ENCODE data around the gene TAS1R1. TPM values are rescaled to one million over a fixed set of nuclear protein-coding genes. Genes with fewer than 3 reads are reported as not detected.

Gene TAS1R1
- 9.5 TPM for polyA plus RNA-seq (ENCODE audit: insufficient read length)

DNA sequence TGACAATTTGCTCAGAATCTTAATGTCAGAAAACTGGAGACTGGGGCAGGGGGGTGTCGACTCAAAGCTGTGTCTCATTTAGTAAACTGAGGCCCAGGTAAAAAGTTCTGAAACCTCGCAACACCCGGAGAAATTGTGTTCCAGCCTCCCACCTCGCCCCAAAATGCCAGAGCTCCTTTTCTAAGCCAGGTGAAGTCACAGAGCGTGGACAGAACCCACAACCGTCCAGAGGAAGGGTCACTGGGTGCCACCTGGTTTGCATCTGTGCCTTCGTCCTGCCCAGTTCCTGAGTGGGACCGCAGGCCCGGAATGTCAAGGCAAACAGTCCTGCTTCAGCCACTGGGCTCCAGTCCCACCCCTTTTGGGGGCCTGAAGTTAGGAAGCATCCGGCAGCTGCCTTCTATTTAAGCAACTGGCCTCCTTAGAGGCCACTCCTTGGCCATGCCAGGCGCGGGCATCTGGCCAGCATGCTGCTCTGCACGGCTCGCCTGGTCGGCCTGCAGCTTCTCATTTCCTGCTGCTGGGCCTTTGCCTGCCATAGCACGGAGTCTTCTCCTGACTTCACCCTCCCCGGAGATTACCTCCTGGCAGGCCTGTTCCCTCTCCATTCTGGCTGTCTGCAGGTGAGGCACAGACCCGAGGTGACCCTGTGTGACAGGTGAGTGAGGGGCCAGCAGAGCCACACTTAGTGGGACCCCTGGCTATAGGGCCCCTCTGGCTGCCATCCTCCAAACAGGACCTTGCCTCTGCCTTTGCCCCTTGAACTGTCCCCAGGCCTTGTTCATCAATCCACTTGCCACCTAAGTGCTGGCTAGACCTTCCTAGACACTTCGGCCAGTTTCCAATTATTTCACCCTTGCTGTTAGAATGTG, at the start of gene TAS1R1:
TAS1R1 (plus strand) TSS at position 401 of the 872 bp plus-strand sequence; CDS start at position 468, 67 bp downstream.
- DNase-seq: peak; percentile 51

DNA sequence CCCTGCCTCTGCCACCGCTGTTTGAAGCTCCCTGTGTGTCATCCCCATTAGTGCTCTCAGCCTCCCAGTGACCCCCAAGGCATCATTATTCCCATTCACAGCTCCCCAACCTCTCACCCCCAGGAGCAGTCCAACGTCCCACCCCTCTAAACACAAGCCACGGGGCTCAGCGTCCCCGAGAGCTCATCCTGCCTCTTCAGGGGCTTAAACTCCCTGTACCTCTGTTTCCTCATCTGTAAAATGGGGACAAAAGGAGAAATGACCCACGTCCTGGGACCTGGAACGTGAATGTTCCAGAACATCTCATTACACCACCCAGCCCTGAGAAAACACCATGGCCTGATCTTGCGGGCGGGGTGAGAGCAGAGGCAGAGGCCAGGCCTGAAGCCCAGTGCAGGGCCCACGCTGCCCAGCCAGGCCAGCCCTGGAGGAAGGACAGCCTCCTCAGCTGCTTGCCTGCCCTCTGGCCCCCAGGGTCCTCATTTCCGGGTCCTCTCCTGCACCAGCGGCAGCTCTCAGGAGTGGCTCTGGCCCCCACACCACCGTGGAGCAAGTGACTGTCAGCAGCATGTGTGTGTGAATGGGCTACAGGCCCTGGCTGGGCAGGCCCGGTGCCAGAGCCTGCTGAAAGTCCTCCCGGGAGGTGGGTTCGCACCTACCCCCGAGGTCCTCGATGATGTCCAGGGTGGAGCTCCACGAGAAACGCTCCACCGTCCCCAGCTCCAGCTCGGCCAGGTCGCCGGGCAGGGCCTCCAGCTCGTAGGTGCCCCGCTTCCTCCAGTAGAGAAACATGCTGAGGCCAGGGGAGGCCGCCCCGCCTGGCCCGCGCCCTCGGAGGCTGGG, 49.5 kb upstream of the TAS1R1 start:
- no peak for DNase-seq

DNA sequence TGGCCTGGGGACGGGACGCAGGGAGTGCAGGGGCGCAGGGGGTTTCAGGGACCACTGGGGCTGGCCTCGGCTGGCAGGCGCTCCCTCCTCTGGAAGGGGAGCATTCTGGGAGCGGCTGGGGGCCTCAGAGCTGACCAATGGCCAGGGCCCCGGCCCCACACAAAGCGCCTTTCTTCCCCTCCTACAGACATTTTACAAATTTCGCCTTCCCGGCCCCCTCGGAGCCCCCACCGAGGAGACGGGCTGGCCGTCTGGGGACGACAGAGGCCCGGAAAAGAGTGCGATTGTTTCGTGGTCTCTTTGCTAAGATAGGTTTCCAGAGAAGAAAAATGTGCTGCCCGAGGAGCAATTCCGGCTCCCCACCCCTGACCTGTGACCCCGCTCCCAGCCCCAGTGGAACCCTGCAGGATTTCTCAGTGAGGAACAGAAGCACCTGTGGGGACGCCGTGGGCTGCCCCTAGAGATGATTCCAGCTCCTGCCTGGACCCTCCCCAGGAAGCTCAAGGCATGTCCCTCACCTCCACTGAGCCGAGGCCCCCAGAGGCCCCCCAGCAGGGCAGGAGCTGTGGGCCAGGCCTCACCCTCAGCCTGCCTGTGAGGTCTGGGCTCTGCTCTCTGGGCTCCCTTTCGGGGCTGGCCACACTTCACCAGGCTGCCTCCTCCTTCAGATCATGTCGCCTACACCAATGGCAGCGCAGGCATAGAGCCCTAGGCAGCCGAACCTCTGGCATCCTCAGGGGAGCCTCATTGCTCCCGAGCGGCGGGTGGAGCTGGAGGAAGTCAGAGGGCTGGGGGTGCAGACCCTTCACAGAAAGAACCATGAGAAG, 48.7 kb upstream of the TAS1R1 start:
- no peak for DNase-seq

DNA sequence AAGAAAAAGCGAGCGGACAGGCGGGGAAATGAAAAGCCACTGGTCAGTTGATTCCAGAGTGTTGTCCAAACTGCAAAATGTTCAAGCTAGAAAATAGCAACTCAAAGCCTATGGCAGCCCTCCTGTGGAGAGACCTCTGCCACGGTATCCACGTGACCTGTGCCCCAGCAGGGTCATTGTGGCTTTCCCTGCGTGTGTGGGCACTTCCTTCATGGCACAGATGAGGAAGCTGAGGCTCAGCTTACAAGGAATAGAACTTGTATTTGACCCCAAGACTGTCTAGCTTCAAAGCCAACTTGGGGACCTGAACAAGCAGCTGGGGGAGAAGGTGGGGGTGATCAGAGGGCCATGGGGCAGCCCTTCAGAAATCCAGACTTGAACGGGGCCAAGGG, 48.1 kb upstream of the TAS1R1 start:
- DNase-seq: no peak

DNA sequence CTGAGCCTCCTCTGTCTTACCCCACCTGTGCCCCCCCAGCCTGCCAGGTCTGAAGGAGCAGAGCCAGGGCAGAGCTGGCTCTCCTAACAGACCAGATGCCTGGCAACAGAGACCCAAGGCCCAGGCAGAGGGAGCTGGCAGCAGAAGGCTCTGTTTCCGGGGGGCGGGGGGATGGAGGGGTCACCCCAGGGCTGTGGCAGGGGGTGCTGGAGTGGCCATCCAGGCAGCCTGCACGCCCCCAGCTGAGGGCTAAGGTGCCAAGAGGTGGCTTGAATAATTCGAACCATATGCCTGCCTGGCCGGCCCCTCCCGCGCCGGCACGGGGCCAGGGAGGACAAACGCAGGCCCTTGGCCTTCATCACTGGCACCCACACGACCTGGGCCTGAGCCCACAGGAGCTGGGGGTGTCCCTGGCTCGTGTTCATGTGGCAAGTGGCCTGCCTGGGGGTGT, 47.6 kb upstream of the TAS1R1 start:
- no peak for DNase-seq

DNA sequence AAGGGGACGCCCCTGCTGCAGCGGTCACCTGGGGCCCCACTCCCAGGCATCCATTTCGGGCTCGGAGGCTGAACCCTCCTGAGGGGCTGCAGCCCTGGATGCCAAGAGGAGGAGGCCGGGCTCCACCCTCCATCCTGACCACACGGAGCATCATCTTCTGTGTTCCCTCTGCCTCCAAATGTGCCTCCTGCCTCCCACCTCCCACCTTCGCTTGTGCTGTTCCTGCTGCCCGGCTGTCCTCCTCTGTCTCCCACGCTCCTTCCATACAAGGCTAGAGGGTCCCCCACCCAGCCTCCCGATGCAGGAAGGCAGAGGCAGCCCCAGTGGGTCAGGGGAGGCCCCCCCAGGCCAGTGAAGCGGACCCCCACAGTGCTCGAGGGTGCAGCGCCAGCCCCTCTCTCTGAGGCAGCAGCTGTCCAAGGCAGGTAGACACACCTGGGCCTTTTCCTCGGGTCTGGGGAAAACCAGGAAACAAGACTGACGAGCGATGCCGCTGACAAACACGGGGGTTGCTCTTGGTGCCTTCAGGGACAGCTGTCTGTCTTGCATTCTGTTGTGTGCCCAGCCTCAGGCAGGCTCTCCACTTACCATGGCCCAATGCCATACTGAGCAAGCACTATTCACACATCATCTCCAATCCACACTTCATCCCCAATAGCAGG, 46.8 kb upstream of the TAS1R1 start:
- no peak for DNase-seq

DNA sequence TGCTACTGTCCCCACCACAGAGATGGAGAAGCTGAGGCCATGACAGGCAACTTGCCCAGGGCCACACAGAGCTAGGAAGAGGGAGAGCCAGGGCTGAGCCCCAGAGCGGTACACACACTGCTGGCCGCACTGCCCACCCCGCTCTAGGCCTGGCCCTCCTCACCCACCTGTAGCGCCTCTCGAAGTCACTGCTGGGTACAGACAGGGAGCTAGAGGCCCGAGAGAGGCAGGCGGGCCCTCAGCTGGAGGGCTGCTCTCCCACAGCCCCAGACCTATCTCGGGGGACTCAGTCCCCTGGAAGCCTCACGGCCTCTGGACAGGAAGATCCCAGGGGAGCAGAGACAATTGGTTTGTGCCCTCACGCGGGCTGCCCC, 46.3 kb upstream of the TAS1R1 start:
- DNase-seq: no peak

DNA sequence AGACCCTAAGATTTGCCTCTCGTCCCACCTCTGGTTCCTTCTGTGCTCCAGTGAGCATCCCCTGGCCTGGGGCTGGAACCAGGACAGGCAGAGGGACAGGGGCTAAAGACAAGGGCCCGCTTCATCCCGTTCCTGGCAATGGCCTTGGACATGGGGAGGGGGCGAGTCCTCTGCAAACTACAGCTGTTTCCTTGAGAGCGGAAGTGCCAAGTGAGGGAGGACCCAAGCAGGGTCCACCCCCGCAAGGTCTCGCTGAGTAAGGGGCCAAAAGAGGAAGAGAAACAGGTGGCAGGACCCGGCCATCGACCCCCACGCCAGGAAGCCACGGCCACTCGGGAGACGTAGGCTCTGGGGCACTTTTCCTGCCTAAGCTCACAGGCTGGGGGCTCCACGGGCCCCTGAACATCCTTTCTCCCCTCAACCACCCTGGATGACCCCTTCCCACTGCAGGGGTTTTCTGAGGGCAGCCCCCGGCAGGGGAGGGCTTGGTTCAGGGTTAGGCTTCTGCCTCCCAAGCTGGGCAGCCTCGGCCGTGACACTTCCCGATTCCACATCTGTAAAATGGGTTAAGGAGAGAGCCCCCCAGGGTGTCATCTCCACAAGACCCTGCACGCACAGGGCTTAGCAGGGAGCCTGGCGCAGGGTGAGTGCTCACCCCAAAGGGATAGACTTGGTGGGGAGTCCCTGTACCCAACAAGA, 45.7 kb upstream of the TAS1R1 start:
- DNase-seq: no peak

DNA sequence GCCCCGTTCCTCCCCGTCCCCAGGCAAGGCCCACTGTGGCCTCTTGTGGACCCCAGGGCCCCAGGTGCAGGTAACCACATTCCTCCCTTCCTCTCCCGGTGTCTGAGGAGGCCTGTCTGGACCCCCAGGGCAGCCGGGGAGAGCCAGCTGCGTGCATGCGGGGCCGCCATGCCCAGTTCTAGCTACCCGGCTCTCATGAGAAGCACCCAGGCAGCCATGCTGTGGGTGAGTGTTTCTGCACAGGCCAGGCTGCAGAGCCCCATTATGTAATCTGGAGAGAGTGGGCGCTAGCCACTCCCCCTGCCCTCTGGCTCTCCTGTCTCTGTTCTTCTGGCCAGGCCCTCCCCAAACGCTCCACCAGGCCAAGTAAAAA, 45.2 kb upstream of the TAS1R1 start:
- no peak for DNase-seq

DNA sequence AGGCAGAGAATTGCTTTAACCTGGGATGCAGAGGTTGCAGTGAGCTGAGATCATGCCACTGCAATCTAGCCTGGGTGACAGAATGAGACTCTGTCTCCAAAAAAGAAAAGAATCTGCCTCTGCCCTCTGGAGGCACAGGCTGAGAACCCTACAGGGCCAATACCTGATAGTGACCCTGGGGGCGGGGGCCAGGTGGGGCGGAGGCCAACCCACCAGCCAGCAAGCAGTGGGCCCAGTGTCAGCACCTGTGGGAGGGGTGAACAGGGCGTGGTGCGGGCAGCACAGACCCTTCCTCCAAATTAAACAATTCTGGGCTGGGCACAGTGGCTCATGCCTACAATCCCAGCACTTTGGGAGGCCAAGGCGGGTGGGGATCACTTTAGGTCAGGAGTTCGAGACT, 44.6 kb upstream of the TAS1R1 start:
- no peak for DNase-seq

DNA sequence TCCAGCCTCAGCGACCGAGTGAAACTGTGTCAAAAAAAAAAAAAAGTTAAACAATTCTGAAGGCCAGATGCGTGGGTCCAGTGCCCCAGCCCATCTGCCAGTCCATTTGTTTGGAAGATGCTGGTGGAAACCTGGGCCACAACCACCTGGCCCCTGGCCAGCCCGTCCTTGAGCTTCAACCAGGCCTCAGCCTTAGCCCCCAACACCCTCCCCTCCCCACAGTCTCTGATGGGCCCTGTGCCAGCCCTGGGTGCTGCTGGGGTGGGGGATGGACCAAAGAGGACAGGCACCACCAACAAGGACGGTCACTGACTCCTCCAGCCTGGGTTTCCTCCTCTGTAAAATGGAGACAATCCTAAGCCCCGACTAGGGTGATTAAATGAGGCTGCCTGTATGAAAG, 44.1 kb upstream of the TAS1R1 start:
- DNase-seq: no peak

DNA sequence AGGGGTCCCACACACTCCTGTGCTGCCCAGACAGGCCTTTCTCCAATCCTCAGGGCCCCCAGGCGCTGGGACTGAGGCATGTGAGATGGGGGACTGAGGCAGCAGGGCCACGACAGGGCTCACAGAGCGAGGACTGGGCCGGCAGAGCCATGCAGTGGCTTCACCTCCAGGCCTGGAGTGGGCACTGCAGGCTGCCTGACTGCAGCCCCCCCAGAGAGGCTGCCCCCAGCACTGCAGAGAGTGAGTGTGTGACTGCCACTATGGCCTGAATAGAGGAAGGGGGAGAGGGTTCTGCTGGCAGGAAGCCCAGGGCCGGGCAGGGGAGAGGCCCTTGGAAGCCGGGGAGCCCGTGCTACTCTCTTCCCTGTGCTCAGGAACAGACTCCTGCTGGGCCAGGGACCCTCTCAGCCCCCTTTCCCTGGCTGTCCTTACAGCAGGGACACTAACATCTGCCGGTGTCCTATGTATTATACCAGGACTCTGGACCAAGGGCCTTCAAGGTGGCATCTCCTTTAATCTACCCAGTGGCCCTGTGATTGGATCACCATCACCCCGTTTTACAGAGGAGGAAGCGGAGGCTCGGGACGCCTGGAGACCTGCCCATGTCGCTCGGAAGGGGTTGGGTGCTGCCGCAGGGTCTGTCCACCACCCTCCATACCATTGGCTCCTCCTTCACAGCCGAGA, 43.4 kb upstream of the TAS1R1 start:
- DNase-seq: no peak

DNA sequence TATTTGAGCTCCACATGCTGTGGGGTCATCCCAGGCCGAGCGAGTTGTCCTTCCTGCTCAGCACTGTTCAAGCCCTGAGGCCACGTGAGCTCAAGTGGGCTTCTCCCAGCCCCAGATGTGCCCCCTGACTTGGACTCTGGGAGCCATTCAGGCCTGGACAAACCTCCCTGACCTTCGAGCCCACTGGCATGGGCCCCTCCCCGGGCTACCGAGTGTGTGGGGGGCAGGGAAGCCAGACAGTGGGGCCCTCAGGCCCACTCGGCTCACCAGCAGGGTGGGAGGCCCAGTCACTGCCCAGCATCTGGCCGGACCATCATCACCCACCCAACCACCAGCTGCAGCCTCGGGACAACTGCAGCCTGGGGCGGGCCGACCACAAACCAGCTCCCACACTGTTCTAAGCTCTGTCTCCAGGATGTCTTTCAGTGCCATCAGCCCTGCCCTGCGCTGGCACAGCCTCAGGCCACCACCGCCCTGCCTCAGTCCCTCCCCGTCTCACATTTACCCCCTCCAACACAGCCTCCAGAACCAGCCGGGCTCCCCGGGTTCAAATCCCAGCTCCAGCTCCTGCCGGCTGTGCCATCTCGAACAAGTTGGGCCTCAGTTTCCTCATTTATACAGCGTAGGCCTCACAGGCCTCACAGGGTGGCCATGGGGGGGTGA, 42.7 kb upstream of the TAS1R1 start:
- DNase-seq: no peak

DNA sequence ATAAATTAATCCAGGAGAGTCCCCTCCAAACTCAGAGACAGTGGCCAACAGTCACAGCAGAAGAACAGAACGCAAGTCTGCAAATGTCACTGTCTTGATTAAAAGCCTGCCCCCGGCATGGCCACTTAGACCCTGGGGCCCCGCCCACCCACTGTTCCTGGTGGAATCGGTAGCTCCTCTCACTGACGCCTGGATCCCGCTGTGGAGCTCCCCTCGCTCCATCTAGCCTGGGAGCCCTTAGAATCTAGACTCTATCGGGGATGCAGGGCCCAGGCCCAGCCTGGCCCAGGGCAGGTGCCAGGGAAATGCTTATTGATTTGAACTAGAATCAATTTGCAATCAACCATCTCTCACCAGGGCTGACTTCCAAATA, 42.2 kb upstream of the TAS1R1 start:
- DNase-seq: no peak

DNA sequence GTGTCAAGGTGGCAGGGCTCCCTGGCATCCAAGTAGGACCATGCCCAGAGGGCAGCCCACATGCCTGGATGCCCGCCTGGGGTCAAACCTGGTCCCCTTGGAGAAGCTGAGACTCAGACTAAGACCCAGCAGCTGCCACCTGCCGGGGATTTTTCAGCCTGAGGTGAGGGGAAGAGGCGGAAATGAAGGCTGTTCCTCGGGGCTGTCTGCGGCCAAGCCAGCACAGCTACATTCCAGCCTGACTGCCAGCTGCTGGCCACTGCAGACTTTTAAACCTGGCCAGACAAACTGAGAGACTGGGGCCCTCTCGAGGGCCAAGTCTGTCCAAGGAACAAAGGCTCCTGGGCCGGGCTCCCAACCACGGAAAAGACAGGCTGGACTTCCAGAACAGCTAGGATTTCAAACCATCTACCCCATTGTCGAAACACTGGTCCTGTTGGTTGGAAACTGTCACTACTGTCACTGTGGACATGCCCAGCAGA, 41.7 kb upstream of the TAS1R1 start:
- DNase-seq: no peak

DNA sequence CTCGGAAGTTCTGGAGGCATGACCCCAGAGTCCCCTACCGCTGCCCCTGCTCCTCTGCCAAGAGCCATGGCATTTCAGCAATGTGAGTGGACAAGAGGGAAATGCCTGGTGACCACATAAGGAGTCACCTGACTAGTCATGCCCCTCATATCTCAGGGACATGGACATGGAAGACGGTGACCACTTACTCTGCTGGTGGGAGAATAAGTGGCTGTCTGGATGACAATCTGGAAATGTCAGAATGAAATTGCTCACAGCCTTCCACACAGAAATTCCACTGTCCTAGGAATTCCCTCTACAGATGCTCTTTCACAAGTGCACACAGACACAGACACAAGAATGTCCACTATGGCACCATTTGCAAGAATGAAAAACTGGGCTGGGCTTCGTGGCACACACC, 39.3 kb upstream of the TAS1R1 start:
- DNase-seq: no peak

DNA sequence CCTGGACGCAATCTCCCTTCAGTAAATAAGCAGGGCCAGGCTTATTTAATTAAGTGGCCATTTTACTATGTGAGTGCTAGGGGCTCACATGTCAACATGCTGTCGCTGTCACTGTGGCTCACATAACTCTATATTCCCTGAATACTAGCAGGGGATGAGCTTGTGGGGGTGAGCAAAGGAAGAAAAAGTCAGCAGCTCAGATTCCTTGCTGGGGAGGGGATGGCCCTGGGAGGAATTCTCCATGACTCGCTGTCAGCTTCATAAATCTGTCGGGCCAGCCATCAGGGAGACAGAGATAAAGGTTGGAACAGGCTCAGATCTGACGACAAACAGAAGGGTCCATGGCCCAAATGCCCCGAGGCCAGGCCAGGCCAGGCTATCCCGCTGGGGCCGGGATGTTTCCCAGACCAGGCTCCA, 37.7 kb upstream of the TAS1R1 start:
- DNase-seq: no peak

DNA sequence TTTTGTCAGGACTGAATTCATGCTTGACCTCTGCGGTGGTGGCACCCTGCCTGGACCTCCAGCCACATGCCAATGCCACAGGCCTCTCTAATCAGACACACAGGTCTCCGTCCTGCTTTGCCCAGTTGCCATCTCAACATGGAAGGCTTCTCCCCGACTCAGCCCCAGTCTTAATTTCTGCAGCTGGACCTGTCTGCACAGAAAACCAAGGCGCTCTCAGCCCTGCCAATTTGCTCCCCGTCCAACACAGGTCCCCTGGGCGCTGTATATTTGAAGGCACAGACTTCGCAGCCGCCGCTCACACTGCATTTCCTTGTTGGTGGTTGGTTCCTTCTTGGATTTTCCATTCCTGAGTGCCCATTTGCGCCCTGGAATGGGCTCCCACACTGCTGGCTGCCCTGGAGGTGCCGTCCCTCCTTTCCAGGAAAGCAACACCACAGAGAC, 35.6 kb upstream of the TAS1R1 start:
- peak; percentile 53 for DNase-seq

DNA sequence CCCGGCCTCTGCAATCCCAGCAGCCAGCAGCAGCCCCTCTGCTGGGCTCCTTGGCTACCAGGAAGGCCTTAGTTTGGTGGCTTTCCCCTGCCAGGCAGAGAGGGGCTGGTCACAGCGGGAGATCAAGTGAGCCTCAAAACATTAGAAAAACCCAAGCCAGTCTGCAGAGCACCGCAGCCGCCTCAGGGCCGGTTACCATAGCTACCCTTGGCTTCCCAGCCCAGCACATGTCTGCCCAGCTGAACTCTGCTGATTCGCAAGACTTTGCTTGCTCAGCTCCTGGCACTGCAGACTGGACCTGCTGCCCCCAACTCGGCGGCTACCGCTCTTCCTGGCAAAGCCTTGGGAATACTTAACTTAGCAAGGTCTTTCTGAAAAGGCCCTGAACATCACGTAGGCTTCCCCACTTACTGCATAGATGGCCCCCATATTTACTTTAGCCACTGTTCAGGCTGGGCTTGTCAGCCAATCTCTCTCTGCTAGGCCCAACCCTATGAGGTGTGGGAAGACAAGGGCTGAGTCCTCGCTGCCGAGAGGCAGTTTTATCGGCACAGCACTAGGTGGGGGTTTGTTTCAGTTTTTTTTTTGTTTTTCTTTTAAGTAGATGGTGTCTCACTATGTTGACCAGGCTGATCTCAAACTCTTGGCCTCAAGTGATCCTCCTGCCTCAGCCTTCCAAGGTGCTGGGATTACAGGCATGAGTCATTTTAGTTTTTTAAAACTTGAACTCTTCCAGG, 35.0 kb upstream of the TAS1R1 start:
- DNase-seq: peak; percentile 65
